Uterus (tissue), 2 donors: ENCODE data around the gene CCDC174.
"Not testable (repeated sequence)": the region's sequence is repeated elsewhere in the genome, so short reads cannot be mapped to it uniquely, and the experiment has no call there.

Experiments
- CTCF ChIP-seq, 4 experiments: fragments of 200-600 bp in 2 of 4; fragments of 450-650 bp in 2 of 4; sonication (generic) in 2 of 4; IDR thresholded peaks; one replicate each; pipeline ENCODE4 v1.5.1; 2016 to 2019; ENCODE audit warnings: antibody characterized with exemption in 4 of 4, mild to moderate bottlenecking in 2 of 4, moderate library complexity in 1 of 4
- POLR2A ChIP-seq, 2 donors: fragments of 450-650 bp; IDR thresholded peaks; one replicate each; pipeline ENCODE4 v1.6.1; 2016; ENCODE audit warnings: antibody characterized with exemption in 2 of 2, mild to moderate bottlenecking in 1 of 2, moderate library complexity in 1 of 2

DNA sequence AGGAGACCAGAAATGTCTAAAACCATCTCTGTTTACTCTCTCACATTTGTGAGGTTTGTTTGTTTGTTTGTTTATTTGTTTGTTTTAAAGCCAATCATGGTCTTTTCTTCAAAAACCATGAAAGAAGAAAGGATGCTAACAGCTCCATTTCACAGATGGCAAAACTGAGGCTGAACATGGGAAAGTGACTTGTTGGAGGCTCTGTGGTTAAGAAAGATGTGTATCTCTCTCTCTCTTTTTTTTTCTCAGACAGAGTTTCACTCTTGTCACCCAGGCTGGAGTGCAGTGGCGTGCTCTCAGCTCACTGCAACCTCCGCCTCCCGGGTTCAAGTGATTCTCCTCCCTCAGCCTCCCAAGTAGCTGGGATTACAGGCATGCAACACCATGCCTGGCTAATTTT lies 42.5 kb upstream of the CCDC174 start:
- not testable (repeated sequence) for TF ChIP-seq CTCF, POLR2A (IDR thresholded peaks at IDR 0.05)
